C4-2B (cell line): ENCODE results near the gene LCN12.

Experiments
- H3K27ac ChIP-seq: fragments of 450-650 bp; 2 replicates; pipeline ENCODE4 v1.5.1; 2017
- ZFX ChIP-seq: fragments of 450-650 bp; IDR thresholded peaks from 2 replicates; pipeline ENCODE4 v1.6.1; 2017
- TF ChIP-seq, protein P1 (sequence below): fragments of 450-650 bp; conservative IDR thresholded peaks from 2 replicates; pipeline ENCODE4 v1.5.1; 2017; ENCODE audit warnings: mild to moderate bottlenecking

LCN12 gene, protein sequence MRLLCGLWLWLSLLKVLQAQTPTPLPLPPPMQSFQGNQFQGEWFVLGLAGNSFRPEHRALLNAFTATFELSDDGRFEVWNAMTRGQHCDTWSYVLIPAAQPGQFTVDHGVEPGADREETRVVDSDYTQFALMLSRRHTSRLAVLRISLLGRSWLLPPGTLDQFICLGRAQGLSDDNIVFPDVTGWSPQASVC

DNA sequence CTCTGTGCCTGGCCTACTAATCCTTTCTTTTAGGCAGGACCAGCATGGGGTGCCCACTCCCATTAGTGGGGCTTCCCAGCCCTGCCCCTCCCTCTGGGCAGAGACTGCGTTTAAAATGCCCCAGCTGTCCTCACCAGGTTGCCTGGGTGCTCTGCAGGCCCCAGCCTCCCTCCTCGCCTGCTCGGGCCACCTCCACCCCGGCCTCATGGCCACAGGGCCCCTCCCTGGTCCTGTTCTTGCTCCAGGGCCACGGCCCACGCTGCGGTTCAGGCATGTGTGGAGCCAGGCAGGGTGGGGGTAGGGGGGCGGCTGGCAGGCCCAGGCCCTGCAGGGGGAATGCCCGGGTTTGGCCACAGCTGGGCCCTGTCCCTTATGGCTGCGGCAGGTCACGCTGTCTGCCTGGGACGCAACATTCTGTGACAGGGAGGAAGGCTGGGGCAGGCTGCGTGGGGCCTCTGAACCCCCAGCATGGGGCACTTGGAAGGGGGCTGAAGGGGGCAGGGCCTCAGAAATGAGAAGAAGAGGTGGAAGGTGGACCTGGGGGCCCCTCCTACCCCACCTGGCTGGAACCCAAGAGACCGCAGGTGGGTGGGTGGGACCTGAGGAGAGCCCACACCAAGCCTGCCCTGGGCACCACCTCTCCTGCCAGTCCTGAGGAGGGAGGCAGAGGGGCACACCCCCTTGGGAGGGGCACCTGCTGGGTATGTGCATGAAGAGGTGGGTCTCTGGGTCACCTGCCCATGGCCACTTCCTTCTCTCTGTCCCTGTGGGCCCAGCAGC is at the start of gene LCN12:
Gene LCN12, plus strand, starts transcription at position 733 of the 780 bp plus-strand sequence. CDS start 55 bp downstream, outside the sequence.
- TF ChIP-seq, protein P1, sequence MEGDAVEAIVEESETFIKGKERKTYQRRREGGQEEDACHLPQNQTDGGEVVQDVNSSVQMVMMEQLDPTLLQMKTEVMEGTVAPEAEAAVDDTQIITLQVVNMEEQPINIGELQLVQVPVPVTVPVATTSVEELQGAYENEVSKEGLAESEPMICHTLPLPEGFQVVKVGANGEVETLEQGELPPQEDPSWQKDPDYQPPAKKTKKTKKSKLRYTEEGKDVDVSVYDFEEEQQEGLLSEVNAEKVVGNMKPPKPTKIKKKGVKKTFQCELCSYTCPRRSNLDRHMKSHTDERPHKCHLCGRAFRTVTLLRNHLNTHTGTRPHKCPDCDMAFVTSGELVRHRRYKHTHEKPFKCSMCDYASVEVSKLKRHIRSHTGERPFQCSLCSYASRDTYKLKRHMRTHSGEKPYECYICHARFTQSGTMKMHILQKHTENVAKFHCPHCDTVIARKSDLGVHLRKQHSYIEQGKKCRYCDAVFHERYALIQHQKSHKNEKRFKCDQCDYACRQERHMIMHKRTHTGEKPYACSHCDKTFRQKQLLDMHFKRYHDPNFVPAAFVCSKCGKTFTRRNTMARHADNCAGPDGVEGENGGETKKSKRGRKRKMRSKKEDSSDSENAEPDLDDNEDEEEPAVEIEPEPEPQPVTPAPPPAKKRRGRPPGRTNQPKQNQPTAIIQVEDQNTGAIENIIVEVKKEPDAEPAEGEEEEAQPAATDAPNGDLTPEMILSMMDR = no peak
- TF ChIP-seq ZFX = no peak
- peak within 1 kb of the TSS; percentile 100; the same call in 1 of the 2 replicates for H3K27ac ChIP-seq

DNA sequence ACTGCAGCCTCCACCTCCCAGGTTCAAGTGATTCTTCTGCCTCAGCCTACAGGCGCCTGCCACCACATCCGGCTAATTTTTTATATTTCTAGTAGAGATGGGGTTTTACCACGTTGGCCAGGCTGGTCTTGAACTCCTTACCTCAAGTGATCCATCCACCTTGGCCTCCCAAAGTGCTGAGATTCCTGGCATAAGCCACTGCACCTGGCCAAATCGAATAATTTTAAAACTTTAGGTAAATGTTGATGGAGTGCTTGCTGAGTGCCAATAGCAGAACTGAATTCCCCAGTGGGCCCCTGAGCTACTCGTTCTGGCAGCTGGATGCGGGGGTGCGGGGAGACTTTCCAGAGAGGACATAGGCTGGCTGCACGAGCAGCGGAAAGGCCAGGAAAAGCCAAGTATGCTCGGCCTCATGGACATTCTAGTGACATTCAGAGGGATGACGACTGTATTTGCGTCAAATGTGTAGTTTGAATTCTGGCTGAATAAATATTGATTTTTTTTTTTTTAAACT is 49.0 kb upstream of the LCN12 start:
- no peak overlapping the region for H3K27ac ChIP-seq
- TF ChIP-seq, protein P1 = no peak
- TF ChIP-seq ZFX = no peak

DNA sequence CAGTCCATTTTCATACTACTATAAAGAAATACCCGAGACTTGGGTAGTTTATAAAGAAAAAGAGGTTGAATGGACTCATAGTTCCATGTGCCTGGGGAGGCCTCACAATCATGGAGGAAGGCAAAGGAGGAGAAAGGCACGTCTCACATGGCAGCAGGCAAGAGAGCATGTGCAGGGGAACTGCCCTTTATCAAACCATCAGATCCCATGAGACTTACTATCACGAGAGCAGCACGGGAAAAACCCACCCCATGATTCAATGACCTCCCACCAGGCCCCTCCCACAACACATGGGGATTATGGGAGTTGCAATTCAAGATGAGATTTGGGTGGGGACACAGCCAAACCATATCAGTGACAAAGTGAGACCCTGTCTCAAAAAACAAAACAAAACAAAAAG is 45.8 kb upstream of the LCN12 start:
- TF ChIP-seq, protein P1 = no peak
- TF ChIP-seq ZFX = no peak
- no peak overlapping the region for H3K27ac ChIP-seq

DNA sequence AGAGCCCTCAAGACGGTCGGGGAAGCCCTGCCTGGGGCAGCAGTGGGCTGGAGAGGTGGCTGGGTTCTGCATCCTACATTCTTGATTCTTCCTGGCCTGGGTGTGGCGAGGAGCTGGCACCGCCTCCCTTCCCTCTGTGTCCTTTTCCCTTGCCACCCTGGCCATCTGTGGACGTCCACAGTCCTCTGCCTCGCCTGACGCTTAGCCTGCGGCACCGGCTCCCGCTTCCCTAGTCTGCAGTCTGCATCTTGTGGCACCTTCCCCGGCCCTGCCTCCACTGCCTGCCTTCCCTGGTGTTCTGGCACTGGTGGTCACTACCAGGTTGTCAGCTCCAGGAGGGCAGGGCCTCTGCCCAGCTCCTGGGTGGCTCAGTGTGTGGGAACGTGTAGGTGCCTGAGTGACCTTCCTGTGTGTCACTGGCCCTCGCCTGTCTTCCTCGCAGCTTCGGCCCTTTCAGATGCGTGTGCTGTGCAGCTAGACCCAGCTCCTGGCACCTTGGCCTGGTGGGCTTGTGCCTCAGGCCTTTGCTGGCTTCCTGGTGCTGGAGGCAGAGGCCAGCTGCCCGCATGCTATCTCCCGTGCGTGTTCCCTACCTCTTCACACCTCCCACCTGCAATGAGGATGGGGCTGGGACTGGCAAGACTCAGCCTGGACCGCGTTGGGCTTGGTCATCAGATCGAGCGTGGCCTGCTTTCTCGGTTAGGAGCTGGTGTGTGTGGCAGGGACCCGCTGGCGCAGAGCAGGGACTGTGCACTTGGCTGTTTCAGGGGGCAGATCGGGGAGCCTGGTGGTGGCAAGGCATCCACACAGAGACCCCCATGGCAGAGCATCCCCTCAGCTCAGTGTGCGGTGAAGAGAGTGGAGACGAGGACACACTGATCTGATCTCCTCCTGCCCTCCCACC is 44.8 kb upstream of the LCN12 start:
- no peak for TF ChIP-seq ZFX
- TF ChIP-seq, protein P1 = no peak
- no peak overlapping the region for H3K27ac ChIP-seq

DNA sequence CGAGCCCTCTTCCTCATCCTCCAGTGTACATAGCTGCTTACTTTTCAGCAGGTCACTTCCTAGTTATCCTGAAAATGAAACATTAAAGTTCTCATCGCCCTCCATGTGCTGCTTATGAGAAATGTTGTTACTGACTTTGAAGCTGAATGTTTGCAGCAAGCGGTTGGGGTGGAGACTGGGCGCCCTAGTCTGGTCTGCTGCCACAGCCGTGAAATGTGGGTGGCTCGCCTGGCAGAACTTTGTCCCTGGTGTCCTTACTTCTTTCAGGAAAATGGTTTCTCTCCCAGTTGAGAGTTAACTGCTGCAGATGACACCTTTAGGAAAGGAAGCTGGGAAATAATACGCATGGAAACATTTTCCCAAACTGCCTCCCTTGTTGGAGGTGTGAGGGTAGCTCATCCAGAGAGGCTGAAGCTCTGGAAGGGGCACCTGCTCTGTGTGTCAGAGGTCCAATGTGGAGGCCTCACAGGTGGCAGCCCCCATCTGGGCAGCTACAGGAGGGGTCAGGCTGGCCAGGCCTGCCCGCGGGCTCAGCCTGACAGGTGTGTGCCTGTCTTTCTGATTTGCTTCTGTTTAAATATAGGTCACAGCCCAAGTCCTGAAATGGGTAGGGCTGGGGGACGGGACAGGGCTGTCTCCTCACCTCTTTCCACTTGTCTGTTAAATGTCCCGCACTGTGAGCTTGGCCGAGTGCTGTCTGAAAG is 41.7 kb upstream of the LCN12 start:
- TF ChIP-seq, protein P1 = no peak
- TF ChIP-seq ZFX = no peak
- H3K27ac ChIP-seq = no peak overlapping the region

DNA sequence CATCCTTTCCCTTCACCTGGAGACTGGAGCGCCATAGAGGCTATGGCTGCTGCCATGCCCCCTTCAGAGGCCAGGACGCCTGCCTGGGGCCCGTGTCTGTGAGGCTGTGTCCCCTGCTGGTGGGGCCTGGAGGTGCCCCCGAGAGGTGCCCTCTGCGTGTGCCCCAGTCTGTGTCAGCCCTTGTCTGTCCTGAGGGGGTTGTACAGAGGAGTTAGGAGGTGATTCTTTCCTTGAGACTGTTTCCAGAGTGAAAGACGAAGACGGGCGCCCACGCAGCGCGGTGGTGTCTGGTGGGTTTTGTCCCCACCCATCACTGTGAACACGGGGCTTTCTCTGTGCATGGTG is 41.2 kb upstream of the LCN12 start:
- TF ChIP-seq ZFX = no peak
- TF ChIP-seq, protein P1 = no peak

More for the DNA sequence above, 41.2 kb upstream of the LCN12 start:
- H3K27ac ChIP-seq = no peak overlapping the region
